GM23338 (cell line): Measurements from ENCODE around the gene KCNAB1. TPM values are rescaled to one million over a fixed set of nuclear protein-coding genes. Genes with fewer than 3 reads are reported as not detected.
A peak's percentile ranks its signal among the peaks of the same experiment; 100 is the strongest.

ENCODE experiments used
- ATAC-seq: fragments of 200-7000 bp; cut with Tn5 transposase; 3 replicates; pipeline ENCODE4 v1.9.1; 2020
- DNase-seq: peaks from one replicate; pipeline ENCODE4 v3.0.0-alpha.2; 2015; ENCODE audit warnings: low spot score
- H2AFZ ChIP-seq: fragments of 200-600 bp; sonication (generic); 2 replicates; pipeline ENCODE4 v1.8.0; 2016; ENCODE audit warnings: antibody characterized with exemption, mild to moderate bottlenecking, moderate library complexity
- H3F3A ChIP-seq: fragments of 200-600 bp; sonication (generic); replicated peaks from 2 replicates; pipeline ENCODE4 v1.8.0; 2017; ENCODE audit warnings: antibody characterized with exemption, mixed run types, low read depth
- H3K27ac ChIP-seq: fragments of 200-600 bp; sonication (generic); 2 replicates; pipeline ENCODE4 v1.6.1; 2016; ENCODE audit warnings: low read depth
- H3K27me3 ChIP-seq: fragments of 200-600 bp; sonication (generic); 2 replicates; pipeline ENCODE4 v1.8.0; 2016; ENCODE audit warnings: mild to moderate bottlenecking, mixed run types, moderate library complexity; ENCODE audit not compliant: insufficient read depth
- H3K36me3 ChIP-seq: fragments of 200-600 bp; sonication (generic); 2 replicates; pipeline ENCODE4 v1.8.0; 2016; ENCODE audit warnings: mild to moderate bottlenecking; ENCODE audit not compliant: insufficient read depth
- H3K4me1 ChIP-seq: fragments of 200-600 bp; sonication (generic); 2 replicates; pipeline ENCODE4 v1.8.0; 2016; ENCODE audit warnings: mild to moderate bottlenecking, moderate library complexity; ENCODE audit not compliant: insufficient read depth
- H3K4me2 ChIP-seq: fragments of 200-600 bp; sonication (generic); 2 replicates; pipeline ENCODE4 v1.7.1; 2017; ENCODE audit warnings: mixed run types
- H3K4me3 ChIP-seq: fragments of 200-600 bp; sonication (generic); 2 replicates; pipeline ENCODE4 v1.6.1; 2016; ENCODE audit warnings: mixed run types
- H3K79me2 ChIP-seq: fragments of 200-600 bp; sonication (generic); replicated peaks from 2 replicates; pipeline ENCODE4 v1.8.0; 2017; ENCODE audit warnings: mild to moderate bottlenecking; ENCODE audit not compliant: insufficient read depth
- H3K9me2 ChIP-seq: fragments of 200-600 bp; sonication (generic); 2 replicates; pipeline ENCODE4 v1.8.0; 2017; ENCODE audit not compliant: insufficient read depth
- H4K20me1 ChIP-seq: fragments of 200-600 bp; sonication (generic); replicated peaks from 2 replicates; pipeline ENCODE4 v1.8.0; 2017; ENCODE audit warnings: mild to moderate bottlenecking; ENCODE audit not compliant: insufficient read depth
- H3K27ac Mint-ChIP-seq: 2 replicates; pipeline ENCODE4 v1.8.0; 2020; ENCODE audit warnings: inconsistent platforms, mild to moderate bottlenecking, moderate library complexity, mixed read lengths
- H3K27me3 Mint-ChIP-seq: 3 replicates; pipeline ENCODE4 v1.8.0; 2022; ENCODE audit warnings: low read depth, mild to moderate bottlenecking, moderate library complexity, mixed read lengths, inconsistent platforms; ENCODE audit not compliant: insufficient read depth, poor library complexity
- H3K36me3 Mint-ChIP-seq: 3 replicates; pipeline ENCODE4 v1.8.0; 2021; ENCODE audit warnings: low read depth, mild to moderate bottlenecking, inconsistent platforms, moderate library complexity, mixed read lengths
- H3K4me1 Mint-ChIP-seq: 3 replicates; pipeline ENCODE4 v1.8.0; 2020; ENCODE audit warnings: mild to moderate bottlenecking, inconsistent platforms, mixed read lengths
- H3K4me3 Mint-ChIP-seq: 3 replicates; pipeline ENCODE4 v1.8.0; 2021; ENCODE audit warnings: moderate library complexity, mild to moderate bottlenecking, inconsistent platforms, mixed read lengths
- H3K9me3 Mint-ChIP-seq: 3 replicates; pipeline ENCODE4 v1.8.0; 2020; ENCODE audit warnings: moderate library complexity, mild to moderate bottlenecking, inconsistent platforms, mixed read lengths
- CREB1 ChIP-seq: fragments of 250-450 bp; sonication (Bioruptor Pico); IDR thresholded peaks from 2 replicates; pipeline ENCODE4 v1.5.0; 2020; ENCODE audit warnings: low read depth, mild to moderate bottlenecking, moderate library complexity
- CTCF ChIP-seq, 2 experiments: fragments of 200-600 bp in 1 of 2; sonication (generic) in 1 of 2; conservative IDR thresholded peaks; 2 replicates each; pipeline versions ENCODE4 v1.5.1 to v1.6.1; 2016 to 2017; ENCODE audit warnings: antibody characterized with exemption in 2 of 2, low read depth in 2 of 2, mild to moderate bottlenecking in 2 of 2, moderate library complexity in 1 of 2
- ETS1 ChIP-seq: IDR thresholded peaks from 2 replicates; pipeline ENCODE4 v1.6.1; 2016; ENCODE audit warnings: antibody characterized with exemption
- EZH2 ChIP-seq: fragments of 200-600 bp; sonication (generic); IDR thresholded peaks from one replicate; pipeline ENCODE4 v1.8.0; 2017; ENCODE audit warnings: antibody characterized with exemption, mild to moderate bottlenecking, low read depth; ENCODE audit not compliant: unreplicated experiment
- EZH2phosphoT487 ChIP-seq: fragments of 200-600 bp; sonication (generic); IDR thresholded peaks from one replicate; pipeline ENCODE4 v1.8.1; 2018; ENCODE audit warnings: antibody characterized with exemption; ENCODE audit not compliant: unreplicated experiment
- JUNB ChIP-seq: IDR thresholded peaks from one replicate; pipeline ENCODE4 v1.6.1; 2016; ENCODE audit warnings: antibody characterized with exemption; ENCODE audit not compliant: unreplicated experiment
- NANOG ChIP-seq: IDR thresholded peaks from 2 replicates; pipeline ENCODE4 v1.6.1; 2016; ENCODE audit warnings: antibody characterized with exemption, borderline replicate concordance
- POLR2AphosphoS5 ChIP-seq: IDR thresholded peaks from 2 replicates; pipeline ENCODE4 v1.6.1; 2016; ENCODE audit warnings: antibody characterized with exemption, low read depth
- REST ChIP-seq: IDR thresholded peaks from one replicate; pipeline ENCODE4 v1.6.1; 2018; ENCODE audit warnings: antibody characterized with exemption; ENCODE audit not compliant: unreplicated experiment
- STAT1 ChIP-seq: IDR thresholded peaks from one replicate; pipeline ENCODE4 v1.6.1; 2016; ENCODE audit warnings: antibody characterized with exemption; ENCODE audit not compliant: unreplicated experiment
- ZNF114 ChIP-seq: fragments of 250-450 bp; sonication (Bioruptor Pico); IDR thresholded peaks from 2 replicates; pipeline ENCODE4 v1.5.0; 2020; ENCODE audit warnings: mild to moderate bottlenecking, moderate library complexity
- ZNF331 ChIP-seq: fragments of 250-450 bp; sonication (Bioruptor Pico); IDR thresholded peaks from 2 replicates; pipeline ENCODE4 v1.5.0; 2020; ENCODE audit warnings: low read depth, mild to moderate bottlenecking, moderate library complexity
- ZNF462 ChIP-seq: fragments of 250-450 bp; sonication (Bioruptor Pico); IDR thresholded peaks from 2 replicates; pipeline ENCODE4 v1.5.0; 2020; ENCODE audit warnings: mild to moderate bottlenecking, moderate library complexity
- polyA plus RNA-seq: library from polyadenylated mRNA; unstranded; fragments of >200 nt; fragmentation: Nextera tagmentation; extraction: Ambion mirVana; gene quantifications from 2 replicates; pipeline ENCODE4 v1.2.1, GENCODE V29; 2016
- total RNA-seq: library from RNA; depleted of rRNA; stranded (reverse); fragments of >200 nt; shearing (Covaris generic); gene quantifications from 2 replicates; pipeline ENCODE4 v1.2.3, GENCODE V29; 2014

KCNAB1 gene
- total and polyA plus RNA-seq, 2 experiments from 2014 or later, result 0.69 to 2.6 TPM

GRCh38 chr3:156160647-156161046, 40.3 kb downstream of the KCNAB1 start:
- TF ChIP-seq JUNB (no peak), STAT1 (no peak), ZNF331 (CRISPR knock-in tag) (no peak), ETS1 (no peak), ZNF114 (CRISPR knock-in tag) (no peak), ZNF462 (CRISPR knock-in tag) (no peak), EZH2phosphoT487 (no peak), REST (no peak), CTCF (conservative IDR thresholded peaks at IDR 0.05; ENCODE audit: low read depth in 2 of 2) (no peak), POLR2AphosphoS5 (no peak), CREB1 (CRISPR knock-in tag) (no peak), EZH2 (no peak), NANOG (no peak)
- Histone ChIP-seq H3K79me2 (no peaks in the 10 kb centered on the region), H3K4me3 (no peak overlapping the region), H3K27me3 (no peaks in the 10 kb centered on the region), H3K4me1 (peaks cover 7% of the 10 kb centered on the region; the same call in 1 of the 2 replicates), H3K9me2 (0 out of 2 replicates have a peak, but pooled peaks cover 3% of the 10 kb centered on the region), H3K27ac (no peak overlapping the region), H3K4me2 (no peak overlapping the region), H4K20me1 (no peaks in the 10 kb centered on the region), H3K36me3 (no peaks in the 10 kb centered on the region), H2AFZ (peak overlapping the region; percentile 81), H3F3A (no peaks in the 10 kb centered on the region)
- ATAC-seq (no peak), DNase-seq (no peak)
- Mint-ChIP-seq H3K27ac (no peak overlapping the region), H3K4me3 (no peak overlapping the region), H3K27me3 (no peaks in the 10 kb centered on the region), H3K36me3 (no peaks in the 10 kb centered on the region), H3K9me3 (peaks cover 7% of the 10 kb centered on the region), H3K4me1 (peaks cover 9% of the 10 kb centered on the region)
